ENCODE data around the gene SLC35B4. TPM values are rescaled to one million over a fixed set of nuclear protein-coding genes. Genes with fewer than 3 reads are reported as not detected.

Gene SLC35B4
- total RNA-seq, 1 experiment from 2014 or later = 13.3 TPM

GRCh38 chr7:134312717-134313116 lies 4.0 kb downstream of the SLC35B4 start:
- BruUV-seq (replicated peaks) = no TSS peak
- no peak overlapping the region for H3K27ac Mint-ChIP-seq (ENCODE audit: unreplicated experiment)
- H3K4me1 Mint-ChIP-seq (ENCODE audit: low read depth, unreplicated experiment) = peaks cover 13% of the 10 kb centered on the region
- TF ChIP-seq CTCF (IDR thresholded peaks at IDR 0.05; ENCODE audit: unreplicated experiment) = no peak
- CTCF ChIA-PET = no interaction called here
- H3K9me3 Mint-ChIP-seq (ENCODE audit: low read depth, unreplicated experiment) = no peaks in the 10 kb centered on the region
- no peak overlapping the region for H3K4me3 Mint-ChIP-seq (ENCODE audit: low read depth, unreplicated experiment)
- intact Hi-C loops (cut with micrococcal nuclease; ENCODE audit: unreplicated experiment) = loop anchor here (1.0 to 10.0 kb wide), 2 partner anchors 46 to 112 kb away; no protein-coding TSS in a partner anchor
- H3K27me3 Mint-ChIP-seq (ENCODE audit: unreplicated experiment) = no peaks in the 10 kb centered on the region
- DNase-seq = no peak
- H3K36me3 Mint-ChIP-seq (ENCODE audit: insufficient read depth, unreplicated experiment) = peaks cover 15% of the 10 kb centered on the region

- H3K4me3 Mint-ChIP-seq (ENCODE audit: low read depth, unreplicated experiment) = no peak overlapping the region
These were observed 4.9 kb downstream of the SLC35B4 start for GRCh38 chr7:134311807-134312206.

GRCh38 chr7:134308548-134308947 lies 8.2 kb downstream of the SLC35B4 start:
- H3K4me3 Mint-ChIP-seq (ENCODE audit: low read depth, unreplicated experiment) = no peak overlapping the region
- intact Hi-C loops (cut with micrococcal nuclease; ENCODE audit: unreplicated experiment) = no loop called here
- no peak for TF ChIP-seq CTCF (IDR thresholded peaks at IDR 0.05; ENCODE audit: unreplicated experiment)
- CTCF ChIA-PET = no interaction called here
- no peak for DNase-seq
- no peaks in the 10 kb centered on the region for H3K9me3 Mint-ChIP-seq (ENCODE audit: low read depth, unreplicated experiment)
- H3K27me3 Mint-ChIP-seq (ENCODE audit: unreplicated experiment) = no peaks in the 10 kb centered on the region
- no TSS peak for BruUV-seq (replicated peaks)
- peaks cover 3% of the 10 kb centered on the region for H3K36me3 Mint-ChIP-seq (ENCODE audit: insufficient read depth, unreplicated experiment)
- no peak overlapping the region for H3K27ac Mint-ChIP-seq (ENCODE audit: unreplicated experiment)
- H3K4me1 Mint-ChIP-seq (ENCODE audit: low read depth, unreplicated experiment) = no peaks in the 10 kb centered on the region

More at GRCh38 chr7:134311807-134312206, 4.9 kb downstream of the SLC35B4 start:
- no peak for TF ChIP-seq CTCF (IDR thresholded peaks at IDR 0.05; ENCODE audit: unreplicated experiment)
- intact Hi-C loops (cut with micrococcal nuclease; ENCODE audit: unreplicated experiment) = loop anchor here (10.0 kb wide), 1 partner anchor 113 kb away; no protein-coding TSS in a partner anchor
- no TSS peak for BruUV-seq (replicated peaks)
- Mint-ChIP-seq H3K4me1 (ENCODE audit: low read depth, unreplicated experiment) (peaks cover 7% of the 10 kb centered on the region), H3K36me3 (ENCODE audit: insufficient read depth, unreplicated experiment) (peaks cover 9% of the 10 kb centered on the region), H3K27me3 (ENCODE audit: unreplicated experiment) (no peaks in the 10 kb centered on the region), H3K9me3 (ENCODE audit: low read depth, unreplicated experiment) (no peaks in the 10 kb centered on the region), H3K27ac (ENCODE audit: unreplicated experiment) (no peak overlapping the region)
- CTCF ChIA-PET = no interaction called here
- DNase-seq = no peak

- H3K4me1 Mint-ChIP-seq (ENCODE audit: low read depth, unreplicated experiment) = no peaks in the 10 kb centered on the region
- H3K9me3 Mint-ChIP-seq (ENCODE audit: low read depth, unreplicated experiment) = no peaks in the 10 kb centered on the region
- peaks cover 3% of the 10 kb centered on the region for H3K36me3 Mint-ChIP-seq (ENCODE audit: insufficient read depth, unreplicated experiment)
- CTCF ChIA-PET = no interaction called here
- intact Hi-C loops (cut with micrococcal nuclease; ENCODE audit: unreplicated experiment) = no loop called here
- no TSS peak for BruUV-seq (replicated peaks)
- no peak for DNase-seq
- no peaks in the 10 kb centered on the region for H3K27me3 Mint-ChIP-seq (ENCODE audit: unreplicated experiment)
- H3K27ac Mint-ChIP-seq (ENCODE audit: unreplicated experiment) = no peak overlapping the region
- no peak for TF ChIP-seq CTCF (IDR thresholded peaks at IDR 0.05; ENCODE audit: unreplicated experiment)
- H3K4me3 Mint-ChIP-seq (ENCODE audit: low read depth, unreplicated experiment) = no peak overlapping the region
These were observed 9.4 kb downstream of the SLC35B4 start for GRCh38 chr7:134307320-134307719.

Data from Calu3 (cell line).